K562 (cell line): ENCODE measurements around the gene NHLRC2.

ENCODE experiments used
- CLOCK ChIP-seq: fragments of 250-450 bp; sonication (Bioruptor Pico); IDR thresholded peaks from 2 replicates; pipeline ENCODE4 v1.4.0; 2020; ENCODE audit warnings: mild to moderate bottlenecking, moderate library complexity, borderline replicate concordance
- MAZ ChIP-seq, 2 experiments: fragments of 450-650 bp in 1 of 2; sonication (generic) in 1 of 2; formaldehyde crosslinking; IDR thresholded peaks in 1 of 2; conservative IDR thresholded peaks in 1 of 2; 2 replicates each; pipeline versions ENCODE4 v1.4.0 to v1.5.0; 2020; ENCODE audit warnings: mild to moderate bottlenecking in 1 of 2, missing genetic modification reagents in 1 of 2
- POLR2A ChIP-seq: fragments of 450-650 bp; conservative IDR thresholded peaks from 2 replicates; pipeline ENCODE4 v1.6.1; 2016
- ZBTB49 ChIP-seq: sonication (generic); formaldehyde crosslinking; IDR thresholded peaks from 2 replicates; pipeline ENCODE4 v1.8.0; 2022; ENCODE audit warnings: missing genetic modification reagents, mild to moderate bottlenecking, borderline replicate concordance
- ZNF609 ChIP-seq: sonication (generic); formaldehyde crosslinking; IDR thresholded peaks from 2 replicates; pipeline ENCODE4 v1.8.1; 2023; ENCODE audit warnings: missing genetic modification reagents, mild to moderate bottlenecking, borderline replicate concordance

- TF ChIP-seq ZNF609 (no peak), ZBTB49 (CRISPR knock-in tag) (no peak), MAZ (CRISPR knock-in tag; conservative IDR thresholded peaks at IDR 0.05 in 1 of 2, IDR thresholded peaks at IDR 0.05 in 1 of 2) (no peak), CLOCK (CRISPR knock-in tag) (no peak), POLR2A (no peak)
These were observed 15.3 kb downstream of the NHLRC2 start for GRCh38 chr10:113869789-113870188.
